PC-3 (cell line): ENCODE results near the gene DGKD.

ENCODE experiments used
- EZH2 ChIP-seq: fragments of 300-600 bp; sonication (generic); IDR thresholded peaks from one replicate; pipeline ENCODE4 v1.6.1; 2017; ENCODE audit warnings: antibody characterized with exemption, mild to moderate bottlenecking, low read length; ENCODE audit not compliant: unreplicated experiment
- EZH2phosphoT487 ChIP-seq: fragments of 300-600 bp; sonication (generic); IDR thresholded peaks from 2 replicates; pipeline ENCODE4 v1.6.1; 2018; ENCODE audit warnings: mild to moderate bottlenecking, antibody characterized with exemption, low read length, borderline replicate concordance
- TF ChIP-seq, protein P1 (sequence below): fragments of 300-600 bp; sonication (generic); conservative IDR thresholded peaks from 2 replicates; pipeline ENCODE4 v1.5.1; 2017; ENCODE audit warnings: antibody characterized with exemption, low read depth, mild to moderate bottlenecking, low read length

DNA sequence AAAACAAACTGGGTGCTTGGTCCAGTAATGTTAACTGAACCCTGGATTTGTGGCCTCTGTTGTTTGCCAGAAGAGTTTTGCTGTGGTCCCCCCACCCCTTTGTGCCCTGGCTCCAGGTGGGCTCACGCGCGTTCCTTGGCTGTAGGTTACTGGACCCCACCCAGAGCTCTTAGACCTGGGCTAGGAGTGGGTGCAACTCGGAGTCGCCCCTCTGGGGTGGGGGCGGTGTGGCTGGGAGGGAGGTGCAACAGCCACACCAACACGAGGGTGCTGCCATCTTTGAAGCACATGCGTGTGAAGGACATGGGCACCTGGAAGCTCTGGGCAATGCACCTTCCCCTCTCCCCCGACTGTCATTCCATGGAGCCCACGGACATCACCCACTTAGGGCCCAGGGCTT is 119.6 kb downstream of the DGKD start:
- TF ChIP-seq, protein P1, sequence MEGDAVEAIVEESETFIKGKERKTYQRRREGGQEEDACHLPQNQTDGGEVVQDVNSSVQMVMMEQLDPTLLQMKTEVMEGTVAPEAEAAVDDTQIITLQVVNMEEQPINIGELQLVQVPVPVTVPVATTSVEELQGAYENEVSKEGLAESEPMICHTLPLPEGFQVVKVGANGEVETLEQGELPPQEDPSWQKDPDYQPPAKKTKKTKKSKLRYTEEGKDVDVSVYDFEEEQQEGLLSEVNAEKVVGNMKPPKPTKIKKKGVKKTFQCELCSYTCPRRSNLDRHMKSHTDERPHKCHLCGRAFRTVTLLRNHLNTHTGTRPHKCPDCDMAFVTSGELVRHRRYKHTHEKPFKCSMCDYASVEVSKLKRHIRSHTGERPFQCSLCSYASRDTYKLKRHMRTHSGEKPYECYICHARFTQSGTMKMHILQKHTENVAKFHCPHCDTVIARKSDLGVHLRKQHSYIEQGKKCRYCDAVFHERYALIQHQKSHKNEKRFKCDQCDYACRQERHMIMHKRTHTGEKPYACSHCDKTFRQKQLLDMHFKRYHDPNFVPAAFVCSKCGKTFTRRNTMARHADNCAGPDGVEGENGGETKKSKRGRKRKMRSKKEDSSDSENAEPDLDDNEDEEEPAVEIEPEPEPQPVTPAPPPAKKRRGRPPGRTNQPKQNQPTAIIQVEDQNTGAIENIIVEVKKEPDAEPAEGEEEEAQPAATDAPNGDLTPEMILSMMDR: no peak
- TF ChIP-seq EZH2: no peak
- TF ChIP-seq EZH2phosphoT487: no peak
